ENCODE results near the gene IPO4.

Gene IPO4

DNA sequence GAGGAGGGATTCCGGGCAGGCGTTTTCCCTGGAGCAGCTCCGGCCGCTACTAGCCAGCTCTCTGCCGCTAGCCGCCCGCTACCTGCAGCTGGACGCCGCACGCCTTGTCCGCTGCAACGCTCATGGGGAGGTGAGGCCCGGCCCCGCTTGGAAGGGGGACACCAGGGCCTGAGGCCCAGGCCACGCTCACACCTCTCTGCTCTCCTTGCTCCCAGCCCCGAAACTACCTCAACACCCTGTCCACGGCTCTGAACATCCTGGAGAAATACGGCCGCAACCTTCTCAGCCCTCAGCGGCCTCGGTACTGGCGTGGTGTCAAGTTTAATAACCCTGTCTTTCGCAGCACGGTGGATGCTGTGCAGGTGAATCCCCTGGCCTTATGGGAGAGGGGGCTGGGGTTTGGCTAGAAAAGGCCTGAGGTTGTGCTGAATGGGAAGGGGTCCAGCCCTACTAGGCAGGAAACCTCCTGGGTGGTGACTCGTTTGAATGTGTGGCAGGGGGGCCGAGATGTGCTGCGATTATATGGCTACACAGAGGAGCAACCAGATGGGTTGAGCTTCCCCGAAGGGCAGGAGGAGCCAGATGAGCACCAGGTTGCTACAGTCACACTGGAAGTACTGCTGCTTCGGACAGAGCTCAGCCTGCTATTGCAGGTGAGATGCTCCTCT lies 40.7 kb downstream of the IPO4 start:
- DNase-seq (ENCODE audit: low read depth), result no peak

DNA sequence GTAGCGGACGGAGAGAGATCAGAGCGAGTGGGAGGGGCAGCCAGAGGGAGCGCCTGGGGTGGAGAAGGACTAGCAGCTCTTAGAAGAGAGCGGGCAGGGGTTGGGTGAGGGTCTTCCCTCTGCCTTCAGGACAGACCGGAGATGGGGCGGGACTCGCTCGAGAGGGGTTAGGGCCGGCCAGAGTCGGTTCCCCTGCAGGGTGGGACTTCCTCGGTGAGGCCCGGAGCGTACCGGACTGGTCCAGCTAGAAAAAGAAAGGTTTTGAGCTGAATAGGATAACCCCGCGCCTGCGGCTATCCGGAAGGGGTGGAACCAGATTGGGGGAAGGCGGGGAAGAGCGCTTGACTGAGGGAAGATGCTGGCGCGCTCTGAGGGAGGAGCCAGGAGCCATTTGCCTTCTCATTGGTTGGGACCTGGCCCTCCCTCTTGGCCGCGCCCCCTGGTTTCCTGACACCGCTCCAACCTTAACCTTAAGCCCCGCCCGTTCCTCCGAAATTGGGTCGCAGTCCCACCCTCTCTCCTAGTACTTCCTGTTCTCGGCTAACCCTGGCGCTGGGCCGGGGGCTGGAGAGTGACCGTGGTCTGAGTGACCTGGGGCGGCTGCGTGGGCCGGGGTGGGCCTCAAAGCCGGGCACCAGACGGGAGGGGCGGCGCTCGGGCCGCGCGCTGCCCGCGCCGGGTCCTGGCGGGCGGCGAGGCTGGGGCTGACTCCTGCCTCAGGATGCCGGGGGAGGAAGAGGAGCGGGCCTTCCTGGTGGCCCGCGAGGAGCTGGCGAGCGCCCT lies 41.4 kb downstream of the IPO4 start, which contains the start of gene RNF31:
Gene RNF31, plus strand, starts transcription at position 521 of the 783 bp plus-strand sequence. Its CDS starts 201 bp downstream, at position 722.
- peak; percentile 95 for DNase-seq (ENCODE audit: low read depth)

DNA sequence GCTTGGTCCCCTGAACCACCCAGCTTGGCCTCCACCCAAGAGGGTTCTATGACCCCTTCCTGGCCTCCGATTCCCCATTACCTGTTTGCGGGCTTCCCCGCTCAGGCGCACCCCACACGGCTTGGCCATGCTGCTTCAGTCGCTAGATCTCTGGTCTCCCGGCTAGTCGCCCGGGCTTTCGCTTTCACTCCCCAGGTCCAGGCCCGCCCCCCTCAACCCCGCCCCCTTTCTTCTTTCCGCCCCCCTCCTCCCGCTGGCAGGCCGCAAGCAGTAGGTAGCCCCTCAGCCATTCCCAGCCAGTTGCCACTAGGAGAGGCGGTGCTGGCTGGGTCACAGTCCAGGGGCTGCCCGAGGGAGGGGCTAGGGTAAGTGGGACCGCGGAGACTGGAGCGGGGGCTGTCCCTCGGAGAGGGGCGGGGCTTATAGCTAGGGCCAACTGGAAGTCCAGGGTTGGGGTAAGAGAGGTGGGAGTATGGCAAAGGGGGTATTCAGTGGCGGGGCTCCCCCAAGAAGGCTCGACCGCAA lies 42.1 kb downstream of the IPO4 start, which contains the start of gene PSME2:
Gene PSME2, minus strand, starts transcription at position 158 of the 525 bp plus-strand sequence. Its CDS starts 29 bp downstream, at position 129.
- peak; percentile 83 for DNase-seq (ENCODE audit: low read depth)

DNA sequence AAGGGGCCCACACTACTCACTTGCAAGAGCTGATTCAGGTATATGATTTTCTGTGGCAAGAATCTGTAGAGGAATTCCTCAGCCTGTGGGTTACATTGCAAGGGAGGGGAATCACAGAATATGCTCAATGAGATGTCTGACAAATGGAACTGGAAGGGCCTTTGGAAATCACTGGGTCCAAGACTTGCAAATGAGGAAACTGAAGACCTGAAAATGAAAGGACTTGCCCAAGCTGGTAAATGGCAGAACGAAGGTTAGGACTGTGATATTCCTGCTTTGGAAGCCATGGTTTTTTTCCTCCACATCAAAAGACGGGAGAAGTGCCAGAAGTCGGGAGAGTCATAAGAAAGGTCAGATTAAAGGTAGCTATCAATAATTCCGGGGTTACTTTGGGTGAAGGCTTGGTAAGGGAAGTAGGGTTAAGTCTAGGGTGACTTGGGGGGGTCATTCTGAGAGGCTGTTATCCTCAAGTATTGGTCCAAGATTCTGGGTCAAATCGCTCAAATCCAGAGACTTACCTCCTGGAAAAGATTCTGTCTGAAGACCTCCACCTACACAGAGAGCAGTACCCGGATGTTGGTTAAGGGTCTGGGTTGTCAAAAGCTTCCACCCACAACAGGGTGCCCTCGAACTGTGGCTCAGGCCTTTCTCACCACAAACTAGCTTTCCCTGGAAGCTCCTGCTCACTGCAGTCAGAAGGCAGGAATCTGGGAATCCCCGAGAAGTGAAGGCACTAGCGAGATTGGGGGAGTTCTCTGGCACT lies 42.7 kb downstream of the IPO4 start:
- peak; percentile 36 for DNase-seq (ENCODE audit: low read depth)

DNA sequence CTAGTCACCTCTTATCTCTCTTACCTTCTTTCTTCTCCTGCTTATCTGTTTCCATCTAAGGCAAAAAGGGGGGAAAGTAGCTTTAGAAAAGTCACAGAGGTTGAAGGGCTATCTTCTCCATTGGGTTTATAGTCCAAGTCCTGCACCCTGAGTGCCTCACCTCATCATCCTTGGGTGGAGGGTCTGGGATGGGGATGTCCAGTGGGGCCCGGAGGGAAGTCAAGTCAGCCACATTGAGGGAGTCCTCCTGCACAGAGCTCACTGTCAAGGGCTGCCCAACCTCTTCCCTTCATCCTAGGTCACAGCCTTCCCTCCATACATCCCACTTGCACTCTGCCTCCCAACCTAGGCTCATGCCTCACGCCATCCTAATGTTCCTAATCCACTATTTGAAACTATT lies 43.4 kb downstream of the IPO4 start:
- DNase-seq (ENCODE audit: low read depth), result no peak

DNA sequence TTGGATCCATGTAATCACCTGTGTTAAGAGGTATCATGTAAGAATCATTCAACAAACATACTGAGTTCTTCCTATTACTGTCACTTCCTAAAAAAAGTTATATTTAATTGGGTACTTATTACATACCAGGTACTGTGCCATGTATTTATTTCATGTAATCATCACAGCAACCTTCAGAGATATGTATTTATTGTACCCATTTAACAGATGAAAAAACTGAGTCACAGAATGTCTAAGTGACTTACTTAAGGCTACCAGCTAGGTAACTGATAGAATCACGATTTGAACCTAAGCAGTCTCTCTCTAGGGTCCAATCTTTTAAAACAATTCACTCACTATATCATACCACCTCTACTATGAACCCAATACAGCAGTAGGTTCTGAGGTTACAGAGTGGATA lies 44.2 kb downstream of the IPO4 start:
- DNase-seq (ENCODE audit: low read depth), result no peak

DNA sequence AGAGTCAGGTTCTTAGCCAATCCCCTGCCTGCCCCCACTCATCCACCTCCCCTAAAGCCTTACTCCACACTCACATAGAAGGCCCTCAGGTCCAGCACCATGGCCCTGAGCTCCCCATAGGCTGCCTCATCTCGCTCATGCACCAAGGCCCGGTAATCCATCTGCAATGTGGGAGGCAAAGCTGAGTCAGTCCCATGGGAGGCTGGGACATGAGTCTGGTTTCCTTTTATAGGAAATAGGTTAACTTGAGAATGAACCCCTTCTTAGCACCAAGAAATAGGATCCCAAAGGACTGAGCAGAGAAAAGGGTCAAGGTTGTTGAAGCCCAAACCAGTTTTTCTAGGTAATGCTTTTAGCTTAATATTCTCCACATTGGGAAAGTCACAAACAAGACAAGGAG lies 45.1 kb downstream of the IPO4 start:
- no peak for DNase-seq (ENCODE audit: low read depth)

DNA sequence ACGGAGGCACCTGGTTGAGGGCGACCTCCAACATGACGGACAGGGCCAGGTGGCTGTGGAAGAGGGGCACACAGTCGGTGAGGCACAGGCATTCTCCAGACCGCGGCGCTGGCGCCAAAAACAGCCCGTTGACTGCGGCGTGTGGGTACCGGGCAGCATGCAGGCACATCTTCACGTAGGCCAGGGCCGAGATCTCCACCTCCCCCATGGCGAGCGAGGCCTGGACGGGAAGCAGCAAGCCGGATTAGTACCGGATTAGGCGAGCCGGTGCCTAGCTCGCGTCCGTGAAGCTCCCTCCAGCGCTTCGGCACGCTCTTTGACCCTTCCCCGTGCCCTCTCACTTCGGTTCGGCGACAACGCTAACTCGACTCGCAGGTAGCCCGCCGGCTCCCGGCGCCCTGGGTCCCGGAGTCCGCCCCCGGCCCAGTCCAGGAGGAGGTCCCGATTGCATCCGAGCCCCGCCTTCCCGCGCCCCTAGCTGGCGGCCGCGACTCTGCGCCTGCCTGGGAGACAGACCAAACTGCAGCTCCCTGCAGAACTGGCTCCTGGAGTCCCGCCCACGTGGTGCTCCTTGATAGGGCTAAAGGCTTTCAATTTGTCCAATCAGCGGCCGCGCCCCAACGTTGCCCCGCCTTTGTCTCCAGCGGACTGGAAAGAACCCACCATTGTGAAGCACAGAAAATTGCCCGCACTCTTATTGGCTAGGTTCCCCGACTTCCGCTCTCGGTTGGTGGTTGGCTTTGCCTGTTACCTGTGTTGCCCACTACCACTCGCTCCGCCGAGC lies 47.3 kb downstream of the IPO4 start, which contains the start of gene EMC9:
Gene EMC9, minus strand, starts transcription at position 495 of the 784 bp plus-strand sequence. Its CDS starts 287 bp downstream, at position 208.
- DNase-seq (ENCODE audit: low read depth), result peak; percentile 98

DNA sequence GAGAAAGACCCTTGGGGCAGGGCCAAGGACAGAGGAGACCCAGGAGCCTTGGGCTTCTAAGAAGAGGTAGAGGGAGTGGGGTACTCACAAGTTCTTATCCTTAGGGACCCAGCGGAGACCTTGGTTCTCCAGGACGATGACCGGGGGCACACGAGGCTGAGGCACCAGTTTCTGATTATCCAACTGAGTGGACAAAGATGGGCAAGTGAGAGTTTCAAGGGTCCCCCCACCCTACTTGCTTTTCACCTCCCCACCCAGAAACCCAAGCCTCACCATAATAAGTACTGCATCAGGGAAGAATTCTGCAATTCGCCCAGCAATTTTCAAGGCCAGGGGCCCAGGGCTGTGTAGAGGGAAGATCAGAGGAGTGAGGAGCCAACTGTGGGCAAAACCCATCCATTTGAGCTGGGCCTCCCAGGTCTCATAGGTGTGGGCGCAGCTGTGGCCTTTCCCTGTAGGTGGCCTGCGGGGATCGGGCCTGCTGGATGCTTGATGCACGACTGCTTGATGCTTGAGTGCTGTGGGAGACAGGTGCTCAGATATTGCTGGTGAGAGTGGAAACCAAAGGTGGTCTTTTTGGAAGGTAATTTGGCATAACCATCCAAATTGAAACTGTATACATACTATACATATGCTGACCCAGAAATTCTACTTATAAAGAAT lies 49.2 kb downstream of the IPO4 start:
- DNase-seq (ENCODE audit: low read depth), result no peak

DNA sequence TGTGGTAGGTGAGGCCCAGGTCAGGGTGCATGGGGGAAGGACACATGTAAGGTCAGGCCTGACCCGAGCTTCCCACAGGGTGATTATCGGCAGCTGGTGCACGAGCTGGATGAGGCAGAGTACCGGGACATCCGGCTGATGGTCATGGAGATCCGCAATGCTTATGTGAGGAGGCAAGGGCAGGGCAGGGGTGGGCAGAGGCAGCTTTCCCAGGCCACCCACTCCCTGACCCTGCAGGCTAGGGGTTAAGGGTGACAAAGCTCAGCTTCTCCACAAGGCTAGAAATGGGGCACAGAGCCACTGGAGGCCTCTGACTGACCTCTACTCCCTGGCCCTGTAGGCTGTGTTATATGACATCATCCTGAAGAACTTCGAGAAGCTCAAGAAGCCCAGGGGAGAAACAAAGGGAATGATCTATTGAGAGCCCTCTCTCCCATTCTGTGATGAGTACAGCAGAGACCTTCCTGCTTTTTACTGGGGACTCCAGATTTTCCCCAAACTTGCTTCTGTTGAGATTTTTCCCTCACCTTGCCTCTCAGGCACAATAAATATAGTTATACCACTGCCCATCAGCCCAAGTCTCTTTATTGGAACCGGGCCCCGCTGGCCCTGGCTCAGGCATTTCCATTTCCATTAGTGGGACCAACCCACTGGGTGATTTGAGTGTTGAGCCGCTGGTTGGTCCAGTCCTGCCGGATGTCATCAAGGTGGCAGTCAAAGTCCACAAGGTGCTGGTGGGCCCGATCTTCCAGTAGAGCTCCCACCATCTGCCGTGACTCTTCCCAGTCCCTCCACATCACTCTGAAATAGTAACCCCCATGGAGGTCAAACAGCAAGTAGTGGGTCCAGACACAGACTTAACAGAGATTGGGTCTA lies 50.0 kb downstream of the IPO4 start:
- no peak for DNase-seq (ENCODE audit: low read depth)

DNA sequence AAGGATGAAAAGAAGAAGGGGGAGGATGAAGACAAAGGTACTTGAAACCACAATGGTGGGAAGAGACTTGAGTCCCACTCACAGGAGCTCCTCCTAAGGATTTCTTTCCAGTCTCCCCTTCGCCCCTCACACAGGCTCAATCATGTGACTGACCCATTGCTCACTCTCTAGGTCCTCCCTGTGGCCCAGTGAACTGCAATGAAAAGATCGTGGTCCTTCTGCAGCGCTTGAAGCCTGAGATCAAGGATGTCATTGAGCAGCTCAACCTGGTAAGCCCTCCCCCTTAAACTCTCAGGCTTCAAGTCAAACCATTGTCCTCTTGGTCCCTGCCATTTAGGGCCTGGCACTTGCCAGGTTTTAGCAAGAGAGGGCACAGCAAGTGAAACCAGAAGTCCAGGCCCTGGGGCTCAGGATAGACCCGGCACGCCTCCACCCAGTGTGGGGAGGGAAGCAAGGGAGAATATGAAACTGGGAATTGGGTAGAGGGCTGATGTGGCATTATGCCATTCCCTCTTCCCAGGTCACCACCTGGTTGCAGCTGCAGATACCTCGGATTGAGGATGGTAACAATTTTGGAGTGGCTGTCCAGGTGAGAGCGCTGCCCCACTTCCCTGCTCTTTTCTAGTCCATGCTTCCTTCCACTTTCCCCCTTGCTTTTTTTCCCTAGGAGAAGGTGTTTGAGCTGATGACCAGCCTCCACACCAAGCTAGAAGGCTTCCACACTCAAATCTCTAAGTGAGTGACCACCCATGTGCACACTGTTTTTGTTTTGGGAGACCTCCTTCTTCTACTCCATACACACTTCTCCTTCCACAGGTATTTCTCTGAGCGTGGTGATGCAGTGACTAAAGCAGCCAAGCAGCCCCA lies 50.9 kb downstream of the IPO4 start:
- DNase-seq (ENCODE audit: low read depth), result no peak

DNA sequence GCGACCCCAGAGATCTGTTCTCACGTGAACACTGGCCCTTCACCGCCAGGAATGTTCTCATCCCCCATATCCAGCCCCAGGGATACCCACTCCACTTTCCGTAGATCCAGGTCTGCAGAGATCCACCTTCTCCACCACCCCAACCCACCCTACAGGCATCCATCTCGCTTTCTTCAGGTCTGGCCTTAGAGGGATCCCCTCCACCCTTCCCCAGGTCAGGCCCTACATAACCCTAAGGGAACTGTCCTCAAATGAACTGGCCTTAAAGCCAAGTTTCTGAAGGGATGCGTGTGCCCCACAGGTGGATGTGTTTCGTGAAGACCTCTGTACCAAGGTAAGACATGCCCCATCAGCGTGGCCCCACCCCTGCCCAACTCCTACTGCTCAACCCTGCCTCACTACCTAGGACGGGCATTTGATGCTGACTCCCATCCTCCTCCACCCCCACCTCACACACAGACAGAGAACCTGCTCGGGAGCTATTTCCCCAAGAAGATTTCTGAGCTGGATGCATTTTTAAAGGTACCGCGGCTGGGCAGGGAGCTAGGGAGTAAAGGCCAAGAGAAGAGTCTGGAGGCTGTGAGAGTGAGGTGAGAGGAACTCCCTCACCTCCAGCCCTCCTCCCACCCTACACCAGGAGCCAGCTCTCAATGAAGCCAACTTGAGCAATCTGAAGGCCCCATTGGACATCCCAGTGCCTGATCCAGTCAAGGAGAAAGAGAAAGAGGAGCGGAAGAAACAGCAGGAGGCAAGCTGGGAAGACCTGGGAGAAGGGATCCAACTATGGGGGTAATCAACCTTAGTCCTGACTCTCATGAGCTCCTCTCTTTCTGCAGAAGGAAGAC lies 51.7 kb downstream of the IPO4 start:
- DNase-seq (ENCODE audit: low read depth), result no peak

DNA sequence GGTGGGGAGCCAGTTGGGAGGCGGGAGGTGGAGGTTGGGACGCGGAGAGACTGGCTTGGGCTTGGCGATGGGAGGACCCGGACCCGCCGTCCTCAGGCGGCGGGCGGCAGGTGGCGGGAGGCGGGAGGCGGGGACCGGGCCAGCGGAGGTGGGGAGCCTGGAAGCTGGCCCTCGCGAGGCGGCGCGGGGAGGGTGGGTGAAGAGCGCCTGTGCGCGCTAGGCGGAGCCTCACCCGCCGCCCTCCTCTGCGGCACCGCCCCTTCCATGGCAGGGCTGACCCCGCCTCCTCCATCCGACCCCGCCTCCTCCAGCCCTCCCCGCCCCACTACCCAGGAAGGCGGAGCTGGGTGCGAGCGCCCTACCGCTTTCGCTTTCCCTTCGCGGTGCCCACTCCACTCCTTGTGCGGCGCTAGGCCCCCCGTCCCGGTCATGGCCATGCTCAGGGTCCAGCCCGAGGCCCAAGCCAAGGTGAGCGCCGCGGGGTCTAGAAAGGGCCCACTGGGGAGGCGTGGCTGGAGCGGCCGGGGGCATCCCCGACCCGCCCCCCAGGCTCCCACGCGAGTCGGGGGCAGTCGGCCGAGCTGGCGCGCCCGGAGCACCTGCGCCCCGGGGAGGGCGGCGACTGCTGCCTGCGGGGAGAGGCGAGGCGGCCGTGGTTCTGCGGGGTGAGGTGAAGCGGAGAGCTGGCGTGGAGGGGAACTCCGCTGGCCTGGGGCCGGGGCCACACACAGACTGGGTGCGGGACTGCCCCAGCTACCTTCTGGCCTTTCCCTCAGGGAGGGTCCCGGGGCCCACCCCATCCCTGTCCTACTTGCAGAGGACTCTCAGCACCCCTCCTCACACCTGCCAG lies 52.6 kb downstream of the IPO4 start, which contains the start of gene PSME1:
Gene PSME1, plus strand, starts transcription at position 361 of the 850 bp plus-strand sequence. Its CDS starts 69 bp downstream, at position 430.
- DNase-seq (ENCODE audit: low read depth), result no peak

DNA sequence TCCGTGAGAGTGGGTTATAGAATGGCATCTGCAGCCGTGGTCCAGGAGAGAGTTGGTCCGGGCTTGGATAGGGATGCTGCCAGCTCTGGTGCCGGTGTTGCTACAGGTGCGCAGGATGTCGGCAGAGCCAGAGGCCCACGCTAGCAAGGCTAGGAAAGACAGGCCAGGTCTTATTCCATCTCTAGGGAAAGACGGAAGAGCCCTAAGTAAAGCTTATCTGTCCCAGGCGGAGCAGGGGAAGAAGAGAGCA lies 53.1 kb downstream of the IPO4 start:
- no peak for DNase-seq (ENCODE audit: low read depth)

DNA sequence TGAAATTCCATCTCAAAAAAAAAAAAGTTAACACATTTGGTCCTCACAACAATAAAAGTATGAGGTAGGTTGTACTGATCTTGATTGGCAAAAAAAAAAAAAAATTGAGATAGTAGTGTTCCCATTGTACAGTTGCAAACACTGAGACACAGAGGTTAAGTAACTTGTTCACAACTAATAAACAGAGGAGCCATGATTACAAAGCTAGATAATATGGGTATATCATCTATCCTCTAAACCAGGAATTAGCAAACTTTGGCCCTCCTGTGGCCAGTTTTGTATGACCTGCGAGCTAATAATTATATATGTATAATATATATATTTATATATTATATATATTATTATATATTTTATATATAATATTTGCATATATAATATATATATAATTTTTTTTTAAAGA lies 54.9 kb downstream of the IPO4 start:
- DNase-seq (ENCODE audit: low read depth), result no peak

DNA sequence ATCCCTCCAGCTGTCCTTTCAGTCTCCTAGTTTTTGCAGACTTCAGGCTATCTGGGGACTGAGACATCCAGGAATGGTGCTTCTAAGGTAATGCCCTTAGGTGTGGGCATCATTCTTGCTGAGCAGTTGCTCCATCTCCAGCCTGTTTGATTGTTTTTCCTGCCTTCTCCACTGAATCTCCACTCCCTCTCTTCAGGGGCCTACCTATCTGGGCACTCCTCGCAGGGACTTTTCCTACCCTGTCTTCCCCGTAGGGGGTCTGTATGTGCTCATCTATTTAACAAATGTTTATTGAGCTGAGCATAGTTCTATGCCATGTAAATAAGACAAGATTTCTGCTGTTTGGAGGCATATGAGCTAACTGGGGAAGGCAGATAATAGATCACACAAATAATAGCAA lies 55.6 kb downstream of the IPO4 start:
- no peak for DNase-seq (ENCODE audit: low read depth)

DNA sequence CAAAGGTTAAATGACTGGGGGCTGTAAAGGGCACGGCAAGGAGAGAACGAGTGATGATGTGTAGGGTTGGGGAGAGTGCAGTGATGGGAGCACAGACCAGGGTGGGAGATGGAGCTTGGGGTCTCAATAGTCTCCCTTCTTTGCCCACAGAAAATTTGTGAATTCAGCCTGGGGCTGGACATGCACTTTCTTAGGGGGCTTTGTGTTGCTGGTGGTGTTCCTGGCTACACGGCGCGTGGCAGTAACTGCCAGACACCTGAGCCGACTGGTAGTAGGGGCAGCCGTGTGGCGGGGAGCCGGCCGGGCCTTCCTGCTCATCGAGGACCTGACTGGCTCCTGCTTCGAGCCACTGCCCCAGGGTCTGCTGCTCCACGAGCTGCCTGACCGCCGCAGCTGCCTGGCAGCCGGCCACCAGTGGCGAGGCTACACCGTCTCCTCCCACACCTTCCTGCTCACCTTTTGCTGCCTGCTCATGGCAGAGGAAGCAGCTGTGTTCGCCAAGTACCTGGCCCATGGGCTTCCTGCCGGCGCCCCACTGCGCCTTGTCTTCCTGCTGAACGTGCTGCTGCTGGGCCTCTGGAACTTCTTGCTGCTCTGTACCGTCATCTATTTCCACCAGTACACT lies 56.4 kb downstream of the IPO4 start:
- no peak for DNase-seq (ENCODE audit: low read depth)
